Neuronal stem cell (in vitro differentiated cells): ENCODE results near the gene SLFN12L.

Experiments
- DNase-seq: peaks from one replicate; pipeline ENCODE4 v3.0.0-alpha.2; 2013; ENCODE audit warnings: low spot score
- H2AFZ ChIP-seq: one replicate; pipeline ENCODE4 v1.6.1; 2013; ENCODE audit warnings: mild to moderate bottlenecking, low read length, inconsistent platforms
- H2AK5ac ChIP-seq: 2 replicates; pipeline ENCODE4 v1.6.1; 2013; ENCODE audit warnings: low read depth, mild to moderate bottlenecking, inconsistent platforms, low read length, moderate library complexity, mixed read lengths
- H2BK120ac ChIP-seq: 2 replicates; pipeline ENCODE4 v1.6.1; 2013; ENCODE audit warnings: low read depth, mild to moderate bottlenecking, inconsistent platforms, low read length, moderate library complexity, mixed read lengths
- H2BK12ac ChIP-seq: one replicate; pipeline ENCODE4 v1.6.1; 2013; ENCODE audit warnings: low read length, inconsistent platforms
- H2BK15ac ChIP-seq: 2 replicates; pipeline ENCODE4 v1.6.1; 2013; ENCODE audit warnings: mild to moderate bottlenecking, low read length, inconsistent platforms, mixed read lengths
- H2BK5ac ChIP-seq: one replicate; pipeline ENCODE4 v1.6.1; 2013; ENCODE audit warnings: inconsistent platforms, mild to moderate bottlenecking, low read length, moderate library complexity
- H3K14ac ChIP-seq: one replicate; pipeline ENCODE4 v1.6.1; 2013; ENCODE audit warnings: low read length, inconsistent platforms
- H3K18ac ChIP-seq: 2 replicates; pipeline ENCODE4 v1.6.1; 2013; ENCODE audit warnings: low read length, inconsistent platforms
- H3K23ac ChIP-seq: 2 replicates; pipeline ENCODE4 v1.6.1; 2013; ENCODE audit warnings: low read depth, mild to moderate bottlenecking, mixed read lengths, low read length, inconsistent platforms; ENCODE audit not compliant: poor library complexity
- H3K27ac ChIP-seq: replicated peaks from 3 replicates; pipeline ENCODE4 v1.5.1; 2013; ENCODE audit warnings: low read length, inconsistent platforms
- H3K27me3 ChIP-seq, 3 experiments: 2 replicates each; pipeline ENCODE4 v1.6.1; 2013; ENCODE audit warnings: low read length in 3 of 3, mild to moderate bottlenecking in 2 of 3, inconsistent platforms in 1 of 3, low read depth in 1 of 3, mixed read lengths in 1 of 3, moderate library complexity in 1 of 3; ENCODE audit not compliant: control insufficient read depth in 3 of 3, insufficient read depth in 3 of 3
- H3K36me3 ChIP-seq, 2 donors: replicated peaks in 1 of 2; 2 replicates each; pipeline ENCODE4 v1.6.1; 2013; ENCODE audit warnings: low read length in 2 of 2; ENCODE audit not compliant: control insufficient read depth in 2 of 2, insufficient read depth in 2 of 2
- H3K4ac ChIP-seq: 2 replicates; pipeline ENCODE4 v1.6.1; 2013; ENCODE audit warnings: inconsistent platforms, mild to moderate bottlenecking, low read length, moderate library complexity
- H3K4me1 ChIP-seq, 2 donors: 1 replicate in 1 of 2; 2 replicates in 1 of 2; pipeline ENCODE4 v1.6.1; 2013; ENCODE audit warnings: low read length in 2 of 2, low read depth in 1 of 2; ENCODE audit not compliant: control insufficient read depth in 2 of 2, insufficient read depth in 1 of 2
- H3K4me2 ChIP-seq: one replicate; pipeline ENCODE4 v1.6.1; 2013; ENCODE audit warnings: mild to moderate bottlenecking, low read length, inconsistent platforms; ENCODE audit not compliant: insufficient read depth, poor library complexity, severe bottlenecking
- H3K4me3 ChIP-seq, 2 donors: 2 replicates each; pipeline ENCODE4 v1.5.1; 2013; ENCODE audit warnings: low read length in 2 of 2, mild to moderate bottlenecking in 2 of 2, inconsistent platforms in 1 of 2, moderate library complexity in 1 of 2
- H3K79me1 ChIP-seq: one replicate; pipeline ENCODE4 v1.6.1; 2013; ENCODE audit warnings: low read depth, mild to moderate bottlenecking, inconsistent platforms, low read length, moderate library complexity
- H3K9ac ChIP-seq: one replicate; pipeline ENCODE4 v1.6.1; 2013; ENCODE audit warnings: mild to moderate bottlenecking, low read depth, low read length, inconsistent platforms; ENCODE audit not compliant: poor library complexity
- H3K9me3 ChIP-seq, 2 donors: replicated peaks in 1 of 2; 2 replicates each; pipeline versions ENCODE3 to v1.6.1; 2013; ENCODE audit warnings: low read length in 2 of 2, mild to moderate bottlenecking in 2 of 2, inconsistent platforms in 1 of 2, low read depth in 1 of 2, mixed read lengths in 1 of 2, moderate library complexity in 1 of 2; ENCODE audit not compliant: control insufficient read depth in 2 of 2, insufficient read depth in 1 of 2
- H4K8ac ChIP-seq: one replicate; pipeline ENCODE4 v1.6.1; 2013; ENCODE audit warnings: low read depth, mild to moderate bottlenecking, inconsistent platforms, low read length, moderate library complexity
- H4K91ac ChIP-seq: one replicate; pipeline ENCODE4 v1.6.1; 2013; ENCODE audit warnings: low read length, low read depth, mild to moderate bottlenecking, inconsistent platforms; ENCODE audit not compliant: poor library complexity
- WGBS, 2 donors: extraction: QIAGEN DNeasy Blood & Tissue Kit; methylation state at CpG; one replicate each; pipeline ENCODE4 v1.1.7; 2013; ENCODE audit warnings: missing lambda C conversion rate in 2 of 2, mixed read lengths in 1 of 2; ENCODE audit not compliant: insufficient read length in 2 of 2, insufficient replicate concordance in 1 of 2; ENCODE audit errors: extremely low coverage in 2 of 2; 5-methylcytosine and 5-hydroxymethylcytosine counted together

The SLFN12L gene

GRCh38 chr17:35488991-35489390 lies 48.5 kb downstream of the SLFN12L start:
- Histone ChIP-seq H3K27ac (no peak overlapping the region), H2BK15ac (no peak overlapping the region), H4K91ac (no peak overlapping the region), H3K9ac (no peak overlapping the region), H3K9me3 (peaks cover 9 to 12% of the 10 kb centered on the region in 2 donors), H3K4me3 (no peak overlapping the region), H3K18ac (no peak overlapping the region), H4K8ac (no peak overlapping the region), H3K23ac (no peak overlapping the region), H2AK5ac (no peak overlapping the region), H3K14ac (no peak overlapping the region), H2BK12ac (no peak overlapping the region), H3K27me3 (peaks cover 39 to 93% (median 83%) of the 10 kb centered on the region in 3 experiments), H3K36me3 (no peaks in the 10 kb centered on the region), H2BK120ac (no peak overlapping the region), H3K4me2 (no peak overlapping the region), H3K4me1 (peaks cover 0 to 1% of the 10 kb centered on the region in 2 donors), H2AFZ (no peak overlapping the region), H3K4ac (no peak overlapping the region), H3K79me1 (no peaks in the 10 kb centered on the region), H2BK5ac (no peak overlapping the region)
- DNase-seq = no peak
- no CpG with 5 or more reads among the region's 15 CpGs for WGBS, 2 donors

GRCh38 chr17:35486920-35487732 lies 50.4 kb downstream of the SLFN12L start:
- H3K36me3 ChIP-seq = no peaks in the 10 kb centered on the region
- no peak overlapping the region for H2BK5ac ChIP-seq
- H3K23ac ChIP-seq = no peak overlapping the region
- H3K4ac ChIP-seq = no peak overlapping the region
- H3K9me3 ChIP-seq = peaks cover 9 to 13% of the 10 kb centered on the region in 2 donors
- H3K4me2 ChIP-seq = no peak overlapping the region
- H2AK5ac ChIP-seq = no peak overlapping the region
- H3K9ac ChIP-seq = no peak overlapping the region
- no peak overlapping the region for H4K8ac ChIP-seq
- H3K4me3 ChIP-seq = no peak overlapping the region
- H2BK120ac ChIP-seq = no peak overlapping the region
- WGBS, 2 donors = no CpG with 5 or more reads among the region's 42 CpGs
- no peak overlapping the region for H2BK12ac ChIP-seq
- H3K14ac ChIP-seq = no peak overlapping the region
- H2AFZ ChIP-seq = peak overlapping the region; percentile 35
- H2BK15ac ChIP-seq = no peak overlapping the region
- no peaks in the 10 kb centered on the region for H3K79me1 ChIP-seq
- no peak overlapping the region for H4K91ac ChIP-seq
- DNase-seq = no peak
- peaks cover 35 to 76% (median 69%) of the 10 kb centered on the region in 3 experiments for H3K27me3 ChIP-seq
- H3K18ac ChIP-seq = no peak overlapping the region
- H3K27ac ChIP-seq = no peak overlapping the region
- H3K4me1 ChIP-seq = peaks cover 0 to 1% of the 10 kb centered on the region in 2 donors

DNA sequence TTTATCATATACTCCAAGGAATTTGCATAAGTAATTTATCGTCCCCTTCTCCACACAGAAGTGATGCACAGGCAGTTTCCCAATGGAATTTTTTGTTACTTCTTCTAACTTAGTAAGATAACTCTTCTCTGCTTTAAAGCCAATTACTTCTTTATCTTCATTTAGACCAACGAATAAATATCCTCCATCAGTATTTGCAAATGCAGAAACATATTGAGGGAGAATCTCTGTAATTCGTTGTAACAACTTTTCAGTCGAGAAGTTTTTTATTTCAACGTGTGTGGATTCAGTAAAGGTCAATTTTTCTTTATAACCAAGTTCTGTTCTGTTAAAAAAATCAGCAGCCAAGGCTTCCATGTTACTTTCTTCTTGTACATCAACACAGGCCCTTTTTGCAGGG lies 58.2 kb downstream of the SLFN12L start:
- no peak overlapping the region for H3K4ac ChIP-seq
- H3K79me1 ChIP-seq = no peaks in the 10 kb centered on the region
- H3K9ac ChIP-seq = no peak overlapping the region
- no peak overlapping the region for H3K27ac ChIP-seq
- no peak overlapping the region for H4K8ac ChIP-seq
- H3K27me3 ChIP-seq = peaks cover 0 to 29% (median 10%) of the 10 kb centered on the region in 3 experiments
- no peak overlapping the region for H4K91ac ChIP-seq
- WGBS, 2 donors = no CpG with 5 or more reads among the region's 5 CpGs
- no peak overlapping the region for H2BK120ac ChIP-seq
- no peak overlapping the region for H2BK12ac ChIP-seq
- H3K4me1 ChIP-seq = no peaks in the 10 kb centered on the region
- no peak overlapping the region for H3K23ac ChIP-seq
- no peaks in the 10 kb centered on the region for H3K36me3 ChIP-seq
- no peak overlapping the region for H3K4me2 ChIP-seq
- H3K18ac ChIP-seq = no peak overlapping the region
- DNase-seq = no peak
- H3K14ac ChIP-seq = no peak overlapping the region
- no peak overlapping the region for H2BK15ac ChIP-seq
- H2BK5ac ChIP-seq = no peak overlapping the region
- H2AK5ac ChIP-seq = no peak overlapping the region
- no peak overlapping the region for H3K4me3 ChIP-seq
- no peak overlapping the region for H2AFZ ChIP-seq
- peaks cover 0 to 1% of the 10 kb centered on the region in 2 donors for H3K9me3 ChIP-seq

GRCh38 chr17:35477248-35477647 lies 60.2 kb downstream of the SLFN12L start:
- DNase-seq = no peak
- no CpG with 5 or more reads among the region's 5 CpGs for WGBS, 2 donors
- H3K36me3 ChIP-seq = no peaks in the 10 kb centered on the region
- no peak overlapping the region for H2BK120ac ChIP-seq
- H2AK5ac ChIP-seq = no peak overlapping the region
- no peak overlapping the region for H2BK5ac ChIP-seq
- no peak overlapping the region for H3K27ac ChIP-seq
- no peak overlapping the region for H3K23ac ChIP-seq
- H3K9me3 ChIP-seq = no peaks in the 10 kb centered on the region
- no peak overlapping the region for H2BK12ac ChIP-seq
- H3K27me3 ChIP-seq = peaks cover 0 to 25% (median 8%) of the 10 kb centered on the region in 3 experiments
- H3K4ac ChIP-seq = no peak overlapping the region
- no peaks in the 10 kb centered on the region for H3K79me1 ChIP-seq
- no peak overlapping the region for H2AFZ ChIP-seq
- no peak overlapping the region for H4K91ac ChIP-seq
- H3K14ac ChIP-seq = no peak overlapping the region
- no peak overlapping the region for H2BK15ac ChIP-seq
- no peaks in the 10 kb centered on the region for H3K4me1 ChIP-seq
- no peak overlapping the region for H3K9ac ChIP-seq
- H3K18ac ChIP-seq = no peak overlapping the region
- H3K4me2 ChIP-seq = no peak overlapping the region
- no peak overlapping the region for H3K4me3 ChIP-seq
- H4K8ac ChIP-seq = no peak overlapping the region
